GM18873 (cell line): ENCODE data around the gene ASS1.
"Not testable (repeated sequence)": the region's sequence is repeated elsewhere in the genome, so short reads cannot be mapped to it uniquely, and the experiment has no call there.

Experiments
- ATAC-seq: cut with Tn5 transposase; IDR thresholded peaks from one replicate; pipeline ENCODE4 v1.9.1; 2021; ENCODE audit warnings: mild to moderate bottlenecking, moderate library complexity, moderate number of reproducible peaks; ENCODE audit not compliant: unreplicated experiment, low FRiP score

ASS1 gene

GRCh38 chr9:130444565-130445221 lies at the start of gene ASS1:
Gene ASS1, plus strand, starts transcription at chr9:130444961. Its CDS starts 7,268 bp downstream, at chr9:130452229.
- ATAC-seq = no peak

- no peak for ATAC-seq
Observed at GRCh38 chr9:130395810-130396435, 48.8 kb upstream of the ASS1 start.

DNA sequence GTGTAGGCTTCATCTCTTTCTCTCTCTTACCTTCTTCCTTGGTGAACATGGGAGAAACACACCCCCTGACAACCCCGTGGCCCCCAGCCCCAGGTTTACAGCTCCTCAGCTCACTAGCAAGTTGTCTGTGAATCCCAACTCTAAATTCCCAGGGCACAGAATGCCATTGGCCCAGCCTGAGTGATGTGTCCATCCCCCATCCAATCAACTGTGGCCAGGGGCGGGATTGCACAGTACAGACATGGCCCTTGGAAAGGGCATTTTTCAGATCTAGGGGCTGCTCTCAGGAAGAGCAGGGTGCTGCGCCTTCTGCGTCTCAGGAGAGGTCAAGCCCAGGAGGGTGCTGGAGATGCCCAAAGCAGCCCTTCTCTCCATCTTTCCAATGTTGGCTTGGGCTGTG lies 48.2 kb upstream of the ASS1 start:
- no peak for ATAC-seq

GRCh38 chr9:130398487-130399240 lies 46.1 kb upstream of the ASS1 start:
- ATAC-seq = no peak

- ATAC-seq = no peak
Observed at GRCh38 chr9:130399768-130400167, 45.0 kb upstream of the ASS1 start.

GRCh38 chr9:130400870-130401269 lies 43.9 kb upstream of the ASS1 start:
- no peak for ATAC-seq

- ATAC-seq = not testable (repeated sequence)
Observed at GRCh38 chr9:130401742-130402141, 43.0 kb upstream of the ASS1 start.

DNA sequence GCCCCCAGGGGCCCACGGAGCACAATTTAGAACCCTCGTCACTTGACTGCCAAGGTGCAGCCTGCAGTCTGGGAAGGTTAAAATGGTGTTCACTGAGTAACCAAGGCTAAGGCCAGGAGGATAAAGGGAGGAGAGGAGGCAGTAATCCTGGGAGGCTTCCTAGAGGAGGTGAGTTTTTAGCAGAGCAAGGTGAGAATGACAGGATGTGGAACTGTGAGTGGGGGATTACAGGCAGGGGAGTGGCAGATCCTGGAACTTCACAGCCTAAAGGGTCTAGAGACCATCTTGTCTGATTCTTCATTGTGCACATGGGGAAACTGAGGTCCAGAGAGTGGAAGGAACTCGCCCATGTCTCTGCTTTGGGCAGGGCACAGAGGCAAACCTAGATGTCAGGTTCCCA lies 42.5 kb upstream of the ASS1 start:
- ATAC-seq = no peak

DNA sequence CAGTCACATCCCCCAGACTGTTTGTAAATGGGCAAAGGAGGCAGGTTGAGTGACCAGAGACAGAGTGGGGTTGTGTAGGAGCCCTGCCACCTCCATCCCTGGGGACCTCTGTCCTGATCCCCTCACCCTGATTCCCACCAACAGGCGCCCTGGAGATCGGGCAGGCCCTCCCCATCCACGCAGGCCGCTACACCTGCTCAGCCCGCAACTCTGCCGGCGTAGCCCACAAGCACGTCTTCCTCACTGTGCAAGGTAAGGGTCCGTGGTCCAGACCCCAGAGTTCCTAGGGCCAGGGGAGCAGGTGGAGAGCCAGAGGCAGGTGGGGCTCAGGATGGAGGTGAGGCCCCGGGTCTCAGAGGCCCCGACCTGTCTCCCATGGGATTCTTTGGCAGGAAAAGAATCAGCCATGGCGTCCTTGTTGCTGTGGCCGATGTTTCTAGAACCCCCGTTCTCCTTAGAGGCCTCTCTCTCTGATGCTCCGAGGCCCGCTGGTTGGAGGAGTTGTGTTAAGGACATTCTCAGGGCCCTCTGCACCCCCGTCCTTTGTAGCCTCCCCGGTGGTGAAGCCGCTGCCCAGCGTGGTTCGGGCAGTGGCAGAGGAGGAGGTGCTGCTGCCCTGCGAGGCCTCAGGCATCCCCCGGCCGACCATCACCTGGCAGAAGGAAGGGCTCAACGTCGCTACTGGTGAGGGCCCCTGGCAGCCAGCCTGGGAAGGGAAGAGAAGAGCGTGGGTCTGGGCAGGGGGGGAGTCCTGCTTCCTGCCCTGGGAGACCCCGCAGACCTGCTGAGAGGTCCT lies 41.9 kb upstream of the ASS1 start:
- ATAC-seq = no peak

DNA sequence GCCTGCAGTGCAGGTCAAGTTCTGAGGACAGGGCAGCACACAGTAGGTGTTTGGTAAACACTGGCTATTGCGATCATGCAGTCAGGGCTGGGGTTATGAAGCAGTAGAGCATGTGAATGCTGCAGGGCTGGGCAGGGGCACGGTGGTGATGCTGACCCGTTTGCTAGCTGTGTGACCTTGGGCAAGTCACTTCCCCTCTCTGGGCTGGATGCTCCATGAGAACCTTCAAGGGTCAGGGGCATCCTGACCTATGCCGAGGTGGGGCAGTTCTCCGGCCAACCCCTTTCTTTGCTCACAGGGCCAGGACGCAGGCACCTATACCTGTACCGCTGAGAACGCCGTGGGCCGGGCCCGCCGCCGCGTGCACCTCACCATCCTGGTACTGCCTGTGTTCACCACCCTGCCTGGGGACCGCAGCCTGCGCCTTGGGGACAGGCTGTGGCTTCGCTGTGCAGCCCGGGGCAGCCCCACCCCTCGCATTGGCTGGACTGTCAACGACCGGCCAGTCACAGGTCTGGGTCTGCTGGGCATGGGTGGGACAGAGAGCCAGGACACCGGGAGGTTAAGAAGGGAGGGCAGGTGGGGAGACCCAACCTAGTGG lies 39.0 kb upstream of the ASS1 start:
- no peak for ATAC-seq

DNA sequence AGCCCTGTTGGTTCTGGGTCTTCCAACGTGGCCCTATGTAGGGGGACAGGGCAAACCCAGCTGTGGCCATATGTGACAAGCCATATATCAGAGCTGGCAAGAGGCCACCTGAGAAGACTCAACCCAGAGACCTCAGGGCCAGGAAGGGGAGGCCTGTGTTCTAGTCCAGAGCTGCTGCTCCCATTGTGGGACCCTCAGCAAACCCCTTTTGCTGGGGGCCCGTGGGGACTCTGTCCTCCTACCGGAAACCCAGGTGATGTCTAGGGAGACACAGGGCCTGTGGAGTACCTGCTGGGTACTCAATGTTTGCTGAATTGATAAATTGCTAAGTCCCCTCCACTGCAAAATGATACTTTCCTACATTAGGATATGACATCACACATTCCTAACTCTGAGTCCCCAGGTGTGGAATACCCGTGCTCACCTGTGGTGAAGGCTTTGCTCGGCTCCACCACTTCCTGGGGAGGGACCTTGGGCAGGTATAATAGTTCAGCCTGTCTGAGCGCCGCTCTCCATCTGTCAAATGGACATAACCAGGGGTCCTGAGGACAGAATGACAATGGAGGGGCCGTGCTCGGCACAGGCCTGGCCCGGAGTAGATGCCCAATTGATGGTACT lies 38.4 kb upstream of the ASS1 start:
- no peak for ATAC-seq

- ATAC-seq = no peak
Observed at GRCh38 chr9:130407916-130408663, 36.7 kb upstream of the ASS1 start.

DNA sequence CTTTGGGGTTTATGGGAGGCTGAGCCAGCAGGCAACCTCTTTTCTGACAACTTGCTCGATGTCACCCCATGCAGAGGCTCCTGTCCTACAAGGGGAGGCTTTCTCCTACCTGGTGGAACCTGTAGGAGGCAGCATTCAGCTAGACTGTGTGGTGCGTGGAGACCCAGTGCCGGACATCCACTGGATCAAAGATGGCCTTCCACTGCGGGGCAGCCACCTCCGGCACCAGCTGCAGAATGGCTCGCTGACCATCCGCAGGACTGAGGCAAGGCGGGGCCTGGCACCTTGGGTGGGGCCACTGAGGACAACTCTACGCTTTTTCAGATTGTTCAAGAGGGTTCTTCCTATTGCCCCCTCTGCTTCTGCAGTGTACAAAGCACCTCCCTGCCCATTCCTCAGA lies 36.1 kb upstream of the ASS1 start:
- ATAC-seq = no peak

DNA sequence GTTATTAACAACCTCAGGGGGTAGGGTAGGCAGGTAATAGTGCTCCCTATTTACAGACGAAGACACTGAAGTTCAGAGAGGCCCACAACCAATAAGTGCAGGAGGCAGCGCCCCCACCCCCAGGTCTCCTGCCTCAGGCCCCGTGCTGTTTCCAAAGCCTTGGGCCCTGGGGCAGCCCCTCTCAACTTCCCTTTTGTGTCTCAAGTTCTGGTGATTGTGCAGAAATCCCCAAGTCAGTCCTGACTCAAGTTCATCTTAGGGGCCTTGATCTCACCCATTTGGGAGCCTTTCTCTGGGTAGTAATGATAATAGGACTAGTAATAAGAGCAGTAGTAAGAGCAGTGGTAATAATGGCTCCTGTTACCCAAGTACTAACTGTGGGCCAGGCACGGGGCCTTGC lies 35.5 kb upstream of the ASS1 start:
- ATAC-seq = no peak

DNA sequence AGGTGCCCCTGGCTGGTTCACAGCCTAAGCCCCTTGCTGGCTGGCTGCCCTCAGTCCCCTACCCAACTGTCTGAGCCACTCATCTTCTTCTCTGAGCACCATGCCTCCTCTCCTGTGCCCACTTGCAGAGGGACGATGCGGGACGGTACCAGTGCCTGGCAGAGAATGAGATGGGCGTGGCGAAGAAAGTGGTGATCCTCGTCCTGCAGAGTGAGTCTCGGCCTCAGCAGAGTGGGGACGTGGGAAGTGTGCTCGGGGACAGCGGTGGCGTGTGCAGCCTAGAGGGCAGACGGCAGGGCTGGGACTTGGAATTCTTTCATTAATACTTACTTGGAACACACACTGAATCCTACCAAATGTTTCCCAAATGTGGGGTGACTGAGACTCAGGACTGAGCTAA lies 34.3 kb upstream of the ASS1 start:
- ATAC-seq = no peak

- no peak for ATAC-seq
Observed at GRCh38 chr9:130411566-130411915, 33.2 kb upstream of the ASS1 start.

GRCh38 chr9:130414081-130414731 lies 30.6 kb upstream of the ASS1 start:
- no peak for ATAC-seq

DNA sequence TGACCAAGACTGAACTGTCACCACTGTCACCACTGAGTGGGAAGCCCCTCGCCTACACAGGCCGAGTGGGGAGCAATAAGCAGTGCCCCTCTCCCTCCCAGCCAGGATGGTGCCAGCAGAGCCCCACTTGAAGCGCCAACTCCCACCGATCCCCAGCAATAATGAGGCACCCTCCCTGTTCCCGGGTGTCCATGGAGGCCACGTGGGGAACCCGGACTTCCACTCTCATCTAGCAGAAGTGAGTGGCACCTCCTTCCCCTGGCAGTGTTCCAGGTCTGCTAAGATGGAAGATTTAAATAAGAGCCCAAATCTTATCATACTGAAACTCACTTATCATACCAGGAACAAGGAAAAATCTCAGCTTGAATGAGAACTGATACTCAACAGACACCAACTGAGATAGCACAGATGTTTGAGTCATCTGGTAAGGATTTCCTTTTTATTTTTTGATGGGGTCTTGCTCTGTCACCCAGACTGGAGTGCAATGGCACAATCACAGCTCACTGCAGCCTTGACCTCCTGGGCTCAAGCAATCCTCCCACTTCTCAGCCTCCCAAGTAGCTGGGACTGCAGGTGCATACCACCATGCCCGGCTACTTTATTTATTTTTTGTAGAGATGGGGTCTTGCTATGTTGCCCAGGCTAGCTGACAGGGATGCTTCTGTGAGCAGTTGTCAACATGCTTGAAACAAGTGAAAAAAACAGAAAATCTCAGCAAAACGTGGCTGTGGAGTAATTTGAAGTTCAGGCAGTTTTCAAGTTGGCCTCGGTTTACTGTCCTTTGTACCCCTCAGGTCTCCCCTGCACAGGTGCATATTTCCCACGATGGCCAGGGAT lies 29.6 kb upstream of the ASS1 start:
- ATAC-seq = no peak
